Mesothelial cell of epicardium (in vitro differentiated cells): ENCODE data around the gene DPP6. TPM values are rescaled to one million over a fixed set of nuclear protein-coding genes. Genes with fewer than 3 reads are reported as not detected.
A peak's percentile ranks its signal among the peaks of the same experiment; 100 is the strongest.

Source experiments
- DNase-seq, 2 experiments: peaks; one replicate each; pipeline ENCODE4 v3.0.0; 2021; ENCODE audit warnings: low spot score in 2 of 2; ENCODE audit not compliant: unreplicated experiment in 2 of 2
- H3K27ac Mint-ChIP-seq: 2 replicates; pipeline ENCODE4 v1.8.0; 2021; ENCODE audit warnings: mixed read lengths
- H3K27me3 Mint-ChIP-seq: 2 replicates; pipeline ENCODE4 v1.8.0; 2021; ENCODE audit warnings: low read depth, mixed read lengths
- H3K36me3 Mint-ChIP-seq: 2 replicates; pipeline ENCODE4 v1.8.0; 2021; ENCODE audit warnings: mixed read lengths
- H3K4me1 Mint-ChIP-seq: 2 replicates; pipeline ENCODE4 v1.8.0; 2021; ENCODE audit warnings: mixed read lengths
- H3K4me3 Mint-ChIP-seq: 2 replicates; pipeline ENCODE4 v1.8.0; 2021; ENCODE audit warnings: mild to moderate bottlenecking, moderate library complexity, mixed read lengths
- H3K9me3 Mint-ChIP-seq: 2 replicates; pipeline ENCODE4 v1.8.0; 2021; ENCODE audit warnings: mixed read lengths
- CTCF ChIP-seq: fragments of 200-600 bp; sonication (generic); IDR thresholded peaks from one replicate; pipeline ENCODE4 v1.5.0; 2021; ENCODE audit warnings: antibody characterized with exemption; ENCODE audit not compliant: unreplicated experiment
- total RNA-seq: library from RNA; stranded (reverse); gene quantifications from 3 replicates; pipeline ENCODE4 v1.2.1, GENCODE V29; 2021

DPP6 gene
- total RNA-seq, 1 donor from 2014 or later: 0.09 TPM

GRCh38 chr7:154736389-154736788 is 684.2 kb downstream of the DPP6 start:
- no peaks in the 10 kb centered on the region for H3K27me3 Mint-ChIP-seq
- peaks cover 19% of the 10 kb centered on the region for H3K9me3 Mint-ChIP-seq
- H3K27ac Mint-ChIP-seq: no peak overlapping the region
- no peaks in the 10 kb centered on the region for H3K36me3 Mint-ChIP-seq
- TF ChIP-seq CTCF: no peak
- no peaks in the 10 kb centered on the region for H3K4me1 Mint-ChIP-seq
- no peak for DNase-seq
- H3K4me3 Mint-ChIP-seq: no peak overlapping the region

GRCh38 chr7:154738216-154738615 is 686.0 kb downstream of the DPP6 start:
- peaks cover 9% of the 10 kb centered on the region for H3K27me3 Mint-ChIP-seq
- TF ChIP-seq CTCF: no peak
- no peak overlapping the region for H3K4me3 Mint-ChIP-seq
- no peaks in the 10 kb centered on the region for H3K4me1 Mint-ChIP-seq
- DNase-seq: no peak
- H3K27ac Mint-ChIP-seq: no peak overlapping the region
- no peaks in the 10 kb centered on the region for H3K36me3 Mint-ChIP-seq
- H3K9me3 Mint-ChIP-seq: peaks cover 12% of the 10 kb centered on the region

GRCh38 chr7:154741131-154741530 is 688.9 kb downstream of the DPP6 start:
- Mint-ChIP-seq H3K4me1 (no peaks in the 10 kb centered on the region), H3K27ac (no peak overlapping the region), H3K27me3 (peaks cover 17% of the 10 kb centered on the region), H3K4me3 (no peak overlapping the region), H3K9me3 (no peaks in the 10 kb centered on the region), H3K36me3 (no peaks in the 10 kb centered on the region)
- no peak for DNase-seq
- TF ChIP-seq CTCF: no peak

- Mint-ChIP-seq H3K36me3 (no peaks in the 10 kb centered on the region), H3K4me1 (no peaks in the 10 kb centered on the region), H3K27ac (no peak overlapping the region), H3K9me3 (no peaks in the 10 kb centered on the region), H3K27me3 (peaks cover 25% of the 10 kb centered on the region), H3K4me3 (no peak overlapping the region)
- no peak for TF ChIP-seq CTCF
- no peak for DNase-seq
Observed at GRCh38 chr7:154743206-154743605, 691.0 kb downstream of the DPP6 start.

GRCh38 chr7:154744256-154744860 is 692.2 kb downstream of the DPP6 start:
- no peaks in the 10 kb centered on the region for H3K4me1 Mint-ChIP-seq
- DNase-seq: peak in 1 of 2 experiments; percentile 65
- H3K4me3 Mint-ChIP-seq: no peak overlapping the region
- no peaks in the 10 kb centered on the region for H3K36me3 Mint-ChIP-seq
- peak; percentile 83 for TF ChIP-seq CTCF
- no peaks in the 10 kb centered on the region for H3K9me3 Mint-ChIP-seq
- no peak overlapping the region for H3K27ac Mint-ChIP-seq
- H3K27me3 Mint-ChIP-seq: peaks cover 25% of the 10 kb centered on the region

GRCh38 chr7:154744861-154745258 is 692.7 kb downstream of the DPP6 start:
- Mint-ChIP-seq H3K9me3 (no peaks in the 10 kb centered on the region), H3K27me3 (peaks cover 25% of the 10 kb centered on the region), H3K36me3 (no peaks in the 10 kb centered on the region), H3K27ac (no peak overlapping the region), H3K4me1 (no peaks in the 10 kb centered on the region), H3K4me3 (no peak overlapping the region)
- no peak for TF ChIP-seq CTCF
- DNase-seq: no peak
